DOHH2 (cell line): ENCODE data around the gene GABBR1.

Experiments
- EZH2phosphoT487 ChIP-seq: fragments of 200-600 bp; sonication (generic); IDR thresholded peaks from 2 replicates; pipeline ENCODE4 v1.6.1; 2017; ENCODE audit warnings: borderline replicate concordance, mild to moderate bottlenecking, antibody characterized with exemption, low read length, moderate library complexity, mixed read lengths
- TF ChIP-seq, protein P1 (sequence below): fragments of 200-600 bp; sonication (generic); IDR thresholded peaks from one replicate; pipeline ENCODE4 v1.5.1; 2014; ENCODE audit warnings: antibody characterized with exemption, mild to moderate bottlenecking, low read depth, low read length; ENCODE audit not compliant: poor library complexity, severe bottlenecking

DNA sequence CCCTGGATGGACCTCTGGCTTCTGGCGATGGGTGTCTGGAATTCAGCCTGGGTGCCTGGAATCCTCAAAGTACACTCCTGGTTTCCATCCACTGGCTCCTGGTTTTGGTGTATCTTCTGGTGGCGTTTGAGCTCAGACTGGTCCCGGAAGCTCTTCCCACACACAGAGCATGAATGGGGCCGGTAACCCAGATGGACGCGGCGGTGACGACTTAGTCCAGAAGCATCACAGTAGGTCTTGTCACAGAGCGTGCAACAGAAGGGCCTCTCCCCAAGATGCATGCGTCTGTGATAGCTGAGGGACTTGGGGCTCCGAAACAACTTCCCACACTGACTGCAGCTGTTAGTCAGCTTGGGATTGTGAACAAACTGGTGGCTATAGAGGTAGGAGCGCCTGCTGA is 40.2 kb upstream of the GABBR1 start:
- TF ChIP-seq, protein P1, sequence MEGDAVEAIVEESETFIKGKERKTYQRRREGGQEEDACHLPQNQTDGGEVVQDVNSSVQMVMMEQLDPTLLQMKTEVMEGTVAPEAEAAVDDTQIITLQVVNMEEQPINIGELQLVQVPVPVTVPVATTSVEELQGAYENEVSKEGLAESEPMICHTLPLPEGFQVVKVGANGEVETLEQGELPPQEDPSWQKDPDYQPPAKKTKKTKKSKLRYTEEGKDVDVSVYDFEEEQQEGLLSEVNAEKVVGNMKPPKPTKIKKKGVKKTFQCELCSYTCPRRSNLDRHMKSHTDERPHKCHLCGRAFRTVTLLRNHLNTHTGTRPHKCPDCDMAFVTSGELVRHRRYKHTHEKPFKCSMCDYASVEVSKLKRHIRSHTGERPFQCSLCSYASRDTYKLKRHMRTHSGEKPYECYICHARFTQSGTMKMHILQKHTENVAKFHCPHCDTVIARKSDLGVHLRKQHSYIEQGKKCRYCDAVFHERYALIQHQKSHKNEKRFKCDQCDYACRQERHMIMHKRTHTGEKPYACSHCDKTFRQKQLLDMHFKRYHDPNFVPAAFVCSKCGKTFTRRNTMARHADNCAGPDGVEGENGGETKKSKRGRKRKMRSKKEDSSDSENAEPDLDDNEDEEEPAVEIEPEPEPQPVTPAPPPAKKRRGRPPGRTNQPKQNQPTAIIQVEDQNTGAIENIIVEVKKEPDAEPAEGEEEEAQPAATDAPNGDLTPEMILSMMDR, result no peak
- TF ChIP-seq EZH2phosphoT487, result no peak
